GM19395 (cell line): ENCODE data around the gene SAMD4A.
"Not testable (repeated sequence)": the region's sequence is repeated elsewhere in the genome, so short reads cannot be mapped to it uniquely, and the experiment has no call there.

Source experiments
- ATAC-seq: cut with Tn5 transposase; IDR thresholded peaks from one replicate; pipeline ENCODE4 v1.9.1; 2021; ENCODE audit warnings: mild to moderate bottlenecking, moderate library complexity; ENCODE audit not compliant: unreplicated experiment

SAMD4A gene

DNA sequence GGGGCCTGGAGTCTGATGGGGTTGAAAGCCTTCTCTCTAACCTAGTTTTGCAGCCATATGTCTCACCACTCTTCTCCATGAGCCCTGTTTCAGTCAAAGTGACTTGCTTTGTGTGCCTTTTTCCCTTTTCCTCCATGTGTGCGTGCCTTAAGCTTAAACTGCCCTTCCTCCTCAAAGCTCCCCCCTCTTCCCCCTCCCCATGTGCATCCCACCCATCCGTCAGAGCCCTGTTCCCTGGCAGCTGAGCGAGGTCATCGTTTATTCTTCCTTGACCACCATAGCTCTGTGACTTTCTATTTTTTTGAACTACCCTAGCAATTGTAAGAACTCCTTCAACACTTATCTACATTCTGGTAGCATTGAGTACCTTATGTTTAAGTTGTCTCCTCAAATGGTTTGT is 24.9 kb downstream of the SAMD4A start:
- no peak for ATAC-seq

GRCh38 chr14:54593860-54594259 is 26.9 kb downstream of the SAMD4A start:
- no peak for ATAC-seq

- no peak for ATAC-seq
Measured at GRCh38 chr14:54594537-54594936, 27.6 kb downstream of the SAMD4A start.

DNA sequence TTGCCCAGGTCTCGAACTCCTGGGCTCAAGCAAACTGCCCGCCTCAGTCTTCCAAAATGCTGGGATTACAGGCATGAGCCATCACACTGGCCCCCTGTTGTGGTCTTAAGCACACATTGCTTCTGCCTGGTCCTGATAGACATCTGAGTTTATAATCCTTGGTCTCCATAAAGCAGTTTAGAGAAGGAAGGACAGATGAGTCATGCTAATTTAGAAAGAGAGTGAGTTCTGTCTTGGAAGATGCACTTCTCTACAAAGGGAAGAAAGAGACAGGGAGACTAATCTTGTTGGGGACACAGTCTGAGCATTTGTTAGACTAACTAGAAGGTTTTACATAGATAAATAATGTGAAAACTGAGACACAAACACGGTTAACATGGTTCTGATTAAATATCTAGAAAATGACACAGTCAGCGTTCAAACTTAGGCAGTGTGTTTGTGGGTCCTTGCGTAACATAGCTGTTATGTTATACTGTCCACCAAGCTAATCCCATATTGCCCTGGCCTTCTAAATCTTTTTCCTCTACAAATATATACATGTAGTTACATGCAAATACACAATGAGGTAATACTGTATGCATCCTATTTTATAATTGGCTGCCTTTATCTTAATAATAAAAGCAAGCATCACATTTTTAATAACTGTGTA is 31.0 kb downstream of the SAMD4A start:
- no peak for ATAC-seq

GRCh38 chr14:54599966-54600716 is 33.2 kb downstream of the SAMD4A start:
- ATAC-seq: no peak

DNA sequence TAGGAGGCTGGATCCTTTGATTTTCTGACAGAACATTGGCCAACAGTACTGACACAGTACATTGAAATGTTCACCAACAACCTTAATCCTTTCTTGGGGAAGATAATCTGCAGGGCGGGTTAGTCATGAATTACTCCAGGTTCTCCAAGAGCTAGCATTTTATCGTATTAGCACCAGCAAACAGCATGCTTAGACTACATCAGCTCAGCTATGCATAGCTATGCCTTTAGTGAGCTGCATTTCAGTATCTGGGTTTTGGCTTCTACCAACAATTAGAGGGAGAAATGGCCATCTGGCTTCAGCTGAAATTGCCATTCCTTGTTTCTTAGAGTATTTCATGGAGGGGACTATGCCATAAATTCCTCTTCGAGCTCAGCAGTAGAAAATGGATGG is 33.8 kb downstream of the SAMD4A start:
- ATAC-seq: no peak

DNA sequence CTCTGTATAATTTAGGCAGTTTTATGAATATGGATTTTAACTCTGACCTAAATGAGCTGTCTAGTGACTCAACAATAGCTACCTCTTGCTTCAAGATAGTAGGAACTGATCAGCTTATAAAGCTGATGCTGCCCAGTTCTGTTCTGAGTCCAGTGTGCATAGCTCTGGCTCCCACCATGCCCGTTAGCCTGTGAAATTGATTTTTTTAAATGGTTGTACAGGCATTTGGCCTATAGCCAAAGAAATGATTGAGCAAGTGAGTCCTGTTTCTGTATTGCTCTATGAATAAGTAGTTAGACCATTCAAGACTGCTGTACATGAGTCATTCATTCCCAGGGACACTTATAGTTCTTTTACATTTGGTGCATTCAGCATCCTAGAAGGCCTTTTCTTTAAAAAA is 36.4 kb downstream of the SAMD4A start:
- ATAC-seq: no peak

DNA sequence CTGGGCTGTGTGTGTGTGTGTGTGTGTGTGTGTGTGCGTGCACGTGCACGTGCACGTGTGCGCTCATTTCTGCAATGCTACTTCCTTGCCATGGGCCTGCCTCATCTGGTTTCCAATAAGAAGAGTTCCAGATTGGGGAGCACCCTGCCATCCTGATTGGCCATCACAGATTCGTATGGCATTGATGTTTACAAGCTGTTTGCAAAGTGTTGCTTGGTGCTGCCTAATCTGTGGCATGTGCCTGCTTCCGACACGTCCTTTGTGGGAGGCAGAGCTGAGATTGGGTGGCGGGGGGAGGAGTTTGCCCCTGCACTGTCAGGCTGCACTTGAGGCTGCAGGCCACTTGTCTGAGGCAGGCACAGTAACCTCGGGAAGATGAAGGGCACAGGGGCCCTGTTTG is 39.2 kb downstream of the SAMD4A start:
- no peak for ATAC-seq

DNA sequence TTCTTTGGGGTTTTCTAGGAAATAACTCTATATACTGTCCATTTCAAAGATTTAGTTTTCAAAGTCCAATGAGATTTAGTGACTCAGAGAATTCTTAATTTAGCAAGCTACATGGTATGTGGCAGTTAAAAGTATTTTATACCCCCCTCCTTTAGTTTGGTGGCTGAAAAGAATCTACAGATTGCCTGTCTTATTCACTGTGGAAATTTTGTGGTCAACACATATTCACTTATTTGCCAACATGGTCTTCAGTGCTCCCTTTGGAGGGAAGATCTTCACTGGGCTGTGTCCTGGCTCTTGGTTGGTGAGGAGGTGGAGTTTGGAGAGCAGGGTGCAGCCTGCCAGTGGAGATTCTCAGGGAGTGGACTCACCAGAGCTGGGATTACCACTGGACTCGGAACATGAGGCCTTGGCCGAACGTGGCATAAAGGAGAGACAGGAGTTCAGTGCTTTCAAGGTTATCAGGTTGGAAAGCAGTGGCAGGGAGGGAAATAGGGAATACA is 39.8 kb downstream of the SAMD4A start:
- ATAC-seq: no peak

GRCh38 chr14:54609576-54609975 is 42.6 kb downstream of the SAMD4A start:
- ATAC-seq: no peak

GRCh38 chr14:54610051-54610977 is 43.4 kb downstream of the SAMD4A start:
- no peak for ATAC-seq

DNA sequence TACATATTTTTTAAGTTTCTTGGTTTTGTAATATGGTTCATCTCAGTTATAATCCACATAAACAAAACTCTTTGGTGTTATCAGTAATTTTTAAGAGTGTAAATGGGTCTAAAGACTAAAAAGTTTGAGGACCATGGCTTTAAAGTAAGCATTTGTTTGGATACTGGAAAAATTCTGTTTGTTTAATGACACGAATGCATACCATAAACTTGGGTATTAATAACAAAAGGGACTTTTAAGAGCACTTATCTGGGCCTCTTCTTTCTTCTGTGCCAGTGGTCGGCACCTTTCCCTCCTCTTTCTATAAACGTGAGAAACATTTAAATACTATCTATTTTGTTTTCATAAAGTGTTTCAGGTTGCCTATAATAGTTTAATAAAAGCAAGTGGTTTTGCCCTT is 47.4 kb downstream of the SAMD4A start:
- ATAC-seq: no peak

DNA sequence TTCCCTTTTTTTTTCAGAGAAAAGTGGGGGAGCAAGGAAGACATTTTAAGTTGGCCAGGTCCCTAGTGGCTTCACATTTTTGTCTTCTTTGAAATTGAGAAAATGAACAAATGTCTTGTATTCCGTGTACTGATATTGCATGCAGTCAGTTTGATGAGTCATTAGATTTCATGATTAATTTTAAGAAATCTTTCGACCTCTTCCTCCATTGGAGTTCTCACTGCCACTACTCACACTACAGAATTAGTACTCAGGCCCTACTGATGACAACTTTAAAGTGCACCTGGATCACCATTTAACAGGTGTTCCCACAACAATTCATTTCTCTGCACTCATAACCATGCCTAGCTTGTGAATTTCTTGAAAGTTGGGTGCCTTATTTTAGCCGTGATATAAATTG is 50.5 kb downstream of the SAMD4A start:
- no peak for ATAC-seq

GRCh38 chr14:54621686-54622085 is 54.8 kb downstream of the SAMD4A start:
- no peak for ATAC-seq

- peak; percentile 82 for ATAC-seq
Measured at GRCh38 chr14:54622192-54622958, 55.4 kb downstream of the SAMD4A start.

DNA sequence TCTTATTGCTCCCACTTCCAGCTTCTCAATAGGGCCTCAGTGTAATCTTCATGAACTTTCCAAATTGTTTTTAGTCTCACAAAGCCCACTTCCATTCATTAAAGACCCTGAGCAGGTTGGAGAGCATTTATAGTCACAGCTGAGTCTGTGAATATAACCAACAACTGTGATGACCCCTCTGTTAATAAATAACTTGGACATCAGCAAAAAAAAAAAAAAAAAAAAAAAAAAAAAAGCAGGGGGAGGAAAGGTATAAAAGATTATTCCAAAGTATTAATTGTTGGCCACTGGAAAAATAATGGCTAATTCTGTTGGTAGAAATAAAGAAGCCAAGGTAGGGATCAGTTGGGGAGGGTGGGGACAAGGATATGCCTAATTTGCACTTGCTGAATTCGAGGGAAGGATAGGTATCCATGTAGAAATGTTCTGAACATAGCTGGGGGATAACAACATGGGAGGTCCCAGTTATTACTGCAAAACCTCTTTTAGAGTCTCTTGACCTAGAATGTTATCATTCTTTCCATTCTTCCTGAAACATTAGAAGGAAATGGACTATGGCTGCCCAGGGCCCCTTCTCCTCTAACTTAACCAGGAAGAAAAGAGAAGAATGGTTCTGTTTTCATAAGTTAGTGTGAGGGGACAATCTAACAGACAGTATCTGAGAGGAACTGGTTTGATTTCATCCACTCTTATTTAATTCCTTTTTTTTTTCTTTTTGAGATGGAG is 56.5 kb downstream of the SAMD4A start:
- no peak for ATAC-seq

GRCh38 chr14:54624005-54624358 is 57.1 kb downstream of the SAMD4A start:
- not testable (repeated sequence) for ATAC-seq

- ATAC-seq: no peak
Measured at GRCh38 chr14:54625112-54625511, 58.2 kb downstream of the SAMD4A start.

DNA sequence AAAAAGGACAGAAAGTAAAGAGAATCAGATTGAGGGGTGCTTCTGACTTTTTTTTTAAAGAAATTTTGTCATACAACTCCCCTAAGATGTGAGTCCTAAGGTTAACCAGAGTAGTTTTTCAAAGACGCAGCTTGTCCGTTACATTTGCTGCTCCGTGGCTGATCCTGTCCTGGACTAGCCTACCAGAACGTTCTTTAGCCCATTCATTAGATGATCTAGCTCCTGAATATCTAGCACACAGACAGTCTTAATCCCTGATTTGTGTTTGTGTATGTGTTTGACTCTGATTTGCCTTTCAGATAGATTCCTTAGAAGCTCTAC is 60.3 kb downstream of the SAMD4A start:
- peak; percentile 10 for ATAC-seq
